Activated effector memory CD4-positive, alpha-beta T cell treated with anti-CD3 and anti-CD28 coated beads, Interleukin-2, amount 50 U/mL, for 16 hours (primary cell): Measurements from ENCODE around the gene FES.
A peak's percentile ranks its signal among the peaks of the same experiment; 100 is the strongest.
"Not testable (repeated sequence)": the region's sequence is repeated elsewhere in the genome, so short reads cannot be mapped to it uniquely, and the experiment has no call there.

Source experiments
- DNase-seq: peaks from one replicate; pipeline ENCODE4 v3.0.0-alpha.2; 2020

Gene FES

DNA sequence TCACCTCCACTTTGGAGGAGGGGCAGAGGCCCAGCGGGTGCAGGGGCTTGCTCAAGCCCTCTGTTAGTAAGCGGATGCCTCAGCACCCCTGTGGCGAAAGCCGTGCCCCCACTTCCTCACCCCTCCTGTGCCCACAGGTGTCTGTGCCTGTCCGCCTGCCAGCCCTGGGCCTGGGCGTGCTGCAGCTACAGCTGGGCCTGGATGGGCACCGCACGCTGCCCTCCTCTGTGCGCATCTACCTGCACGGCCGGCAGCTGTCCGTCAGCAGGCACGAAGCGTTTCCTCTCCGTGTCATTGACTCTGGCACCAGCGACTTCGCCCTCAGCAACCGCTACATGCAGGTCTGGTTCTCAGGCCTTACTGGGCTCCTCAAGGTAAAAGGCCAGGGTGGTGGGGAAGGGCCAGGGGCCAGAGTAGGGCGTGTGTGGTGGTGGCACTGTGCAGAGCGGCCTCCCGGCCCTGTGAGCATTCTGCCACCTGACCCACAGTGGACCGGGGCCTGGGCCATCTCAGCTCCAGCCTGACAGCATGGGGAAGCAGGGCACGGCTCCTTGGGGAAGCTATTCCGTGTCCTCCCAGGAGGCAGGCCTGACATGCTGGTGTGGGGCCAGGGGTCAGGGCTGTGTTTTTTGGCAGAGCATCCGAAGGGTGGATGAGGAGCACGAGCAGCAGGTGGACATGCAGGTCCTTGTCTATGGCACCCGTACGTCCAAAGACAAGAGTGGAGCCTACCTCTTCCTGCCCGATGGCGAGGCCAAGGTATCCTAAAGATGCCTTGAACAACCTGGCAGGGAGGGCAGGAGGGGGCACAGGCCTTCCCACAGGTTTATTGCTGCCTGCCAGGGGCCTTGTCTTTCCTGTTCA is 27.8 kb downstream of the FES start:
- DNase-seq: no peak

DNA sequence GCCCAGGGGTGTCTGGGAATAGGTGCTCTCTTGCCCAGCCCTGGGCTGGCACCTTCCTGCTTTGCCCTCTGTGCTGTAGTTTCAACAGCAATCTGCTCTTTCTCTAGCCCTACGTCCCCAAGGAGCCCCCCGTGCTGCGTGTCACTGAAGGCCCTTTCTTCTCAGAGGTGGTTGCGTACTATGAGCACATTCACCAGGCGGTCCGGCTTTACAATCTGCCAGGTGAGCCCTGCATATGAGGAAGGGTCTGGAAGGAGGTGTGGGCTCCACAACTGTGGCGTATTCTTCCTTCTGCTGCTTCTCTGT is 28.4 kb downstream of the FES start:
- DNase-seq: no peak

- no peak for DNase-seq
Measured at GRCh38 chr15:90913398-90913944, 29.2 kb downstream of the FES start.

DNA sequence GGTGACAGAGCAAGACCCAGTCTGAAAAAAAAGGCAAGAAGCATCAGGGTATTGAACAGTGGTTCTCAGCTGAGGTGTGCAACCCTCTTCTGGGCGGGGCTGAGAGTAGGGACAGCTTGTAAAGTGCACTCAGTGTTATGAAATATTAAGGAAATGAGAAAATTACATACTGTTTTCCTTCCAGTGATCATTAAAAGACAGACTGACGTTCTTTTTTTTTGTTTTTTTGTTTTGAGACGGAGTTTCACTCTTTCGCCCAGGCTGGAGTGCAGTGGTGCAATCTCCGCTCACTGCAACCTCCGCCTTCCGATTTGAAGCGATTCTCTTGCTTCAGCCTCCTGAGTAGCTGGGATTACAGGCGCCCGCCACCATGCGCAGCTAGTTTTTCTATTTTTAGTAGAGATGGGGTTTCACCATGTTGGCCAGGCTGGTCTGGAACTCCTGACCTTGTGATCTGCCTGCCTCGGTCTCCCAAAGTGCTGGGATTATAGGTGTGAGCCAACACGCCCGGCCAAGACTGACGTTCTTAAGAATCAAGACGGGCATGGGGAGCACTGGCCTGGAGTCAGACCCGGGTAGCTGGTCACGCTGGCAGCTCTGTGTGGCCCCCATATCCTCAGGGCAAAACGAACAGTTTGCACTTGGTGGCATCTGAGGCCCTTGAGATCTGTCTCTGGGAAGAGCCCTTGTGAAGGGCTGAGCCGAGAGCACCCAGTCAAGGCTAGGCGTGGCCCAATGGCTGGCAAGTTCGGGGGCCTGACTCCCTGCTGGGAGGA is 30.2 kb downstream of the FES start:
- no peak for DNase-seq

- DNase-seq: no peak
Measured at GRCh38 chr15:90915216-90915807, 31.0 kb downstream of the FES start.

DNA sequence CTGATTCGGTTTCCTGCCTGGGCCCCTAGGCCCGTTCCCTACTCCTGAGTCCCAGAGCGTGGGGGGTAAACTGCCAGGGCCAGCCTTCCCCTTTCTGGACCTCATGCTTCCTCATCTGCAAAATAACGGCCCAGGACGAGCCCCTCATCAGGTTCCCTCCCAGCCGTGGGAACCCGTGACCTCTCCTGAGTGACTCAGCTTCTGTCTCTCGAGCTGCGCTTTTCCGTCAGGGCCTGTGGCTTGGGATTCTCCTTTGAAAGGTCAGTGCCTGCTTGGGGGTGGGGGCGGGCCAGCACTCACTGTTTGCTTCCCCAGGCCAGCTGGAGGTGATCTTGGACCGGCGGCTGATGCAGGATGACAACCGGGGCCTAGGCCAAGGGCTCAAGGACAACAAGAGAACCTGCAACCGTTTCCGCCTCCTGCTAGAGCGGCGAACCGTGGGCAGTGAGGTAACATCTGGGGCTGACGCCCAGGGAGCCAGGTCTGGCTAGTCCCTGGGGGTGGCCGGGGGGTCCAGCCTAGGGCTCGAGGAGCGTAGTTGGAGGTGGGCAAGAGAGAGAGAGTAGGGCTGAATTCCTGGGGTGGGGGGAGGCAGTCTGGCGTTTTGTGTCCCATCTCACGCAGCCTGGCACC is 31.6 kb downstream of the FES start:
- DNase-seq: no peak

GRCh38 chr15:90916461-90916860 is 32.2 kb downstream of the FES start:
- DNase-seq: no peak

GRCh38 chr15:90917569-90917968 is 33.3 kb downstream of the FES start:
- no peak for DNase-seq

DNA sequence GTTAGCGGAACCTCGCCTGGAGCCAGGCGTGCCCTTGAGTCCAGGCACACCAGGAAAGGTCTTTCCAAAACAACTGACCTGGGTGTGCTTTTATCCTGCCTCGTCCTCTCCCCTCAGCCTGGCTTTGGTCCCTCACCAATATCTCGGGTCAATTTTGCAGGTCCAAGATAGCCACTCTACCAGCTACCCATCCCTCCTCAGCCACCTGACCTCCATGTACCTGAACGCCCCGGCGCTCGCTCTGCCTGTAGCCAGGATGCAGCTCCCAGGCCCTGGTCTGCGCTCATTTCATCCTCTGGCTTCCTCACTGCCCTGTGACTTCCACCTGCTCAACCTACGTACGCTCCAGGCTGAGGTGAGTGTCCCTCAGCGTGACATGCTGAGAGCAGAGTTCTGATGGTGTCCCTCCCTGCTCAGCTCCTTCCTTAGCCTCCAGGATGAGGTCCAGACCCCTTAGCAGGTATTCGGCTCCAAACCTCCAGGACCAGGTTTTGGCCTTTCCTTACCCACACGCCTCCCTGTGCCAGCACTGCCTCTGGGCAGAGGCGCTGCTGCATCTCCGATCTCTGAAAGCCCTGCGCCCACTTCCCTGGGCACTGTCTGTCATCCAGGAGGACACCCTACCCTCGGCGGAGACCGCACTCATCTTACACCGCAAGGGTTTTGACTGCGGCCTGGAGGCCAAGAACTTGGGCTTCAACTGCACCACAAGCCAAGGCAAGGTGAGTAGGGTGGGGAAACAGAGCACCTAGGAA is 33.9 kb downstream of the FES start:
- DNase-seq: no peak

GRCh38 chr15:90918835-90919234 is 34.5 kb downstream of the FES start:
- DNase-seq: no peak

- DNase-seq: no peak
Measured at GRCh38 chr15:90921887-90922286, 37.6 kb downstream of the FES start.

DNA sequence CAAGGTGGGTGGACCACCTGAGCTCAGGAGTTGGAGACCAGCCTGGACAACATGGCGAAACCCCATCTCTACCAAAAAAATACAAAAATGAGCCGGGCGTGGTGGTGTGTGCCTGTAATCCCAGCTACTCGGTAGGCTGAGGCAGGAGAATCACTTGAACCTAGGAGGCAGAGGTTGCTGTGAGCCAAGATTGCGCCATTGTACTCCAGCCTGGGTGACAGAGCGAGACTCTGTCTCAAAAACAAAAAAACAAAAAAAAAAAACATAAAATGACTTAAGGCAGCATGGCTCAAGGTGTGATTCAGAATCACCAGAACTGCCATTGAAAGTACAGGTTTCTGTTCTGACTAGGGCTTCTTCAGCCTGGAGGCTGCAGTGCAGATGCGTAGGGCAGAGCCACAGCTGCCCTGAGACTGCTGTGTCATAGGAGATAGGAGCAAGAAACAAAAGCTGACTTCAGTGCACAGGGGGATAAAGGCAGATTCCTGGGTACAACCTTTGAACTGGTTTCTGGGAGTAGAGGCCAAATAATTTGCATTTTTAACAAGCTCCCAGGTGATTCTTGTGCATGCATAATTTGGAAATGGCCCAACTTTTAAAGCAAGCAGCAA is 38.5 kb downstream of the FES start:
- not testable (repeated sequence) for DNase-seq

- no peak for DNase-seq
Measured at GRCh38 chr15:90924375-90924774, 40.1 kb downstream of the FES start.

- not testable (repeated sequence) for DNase-seq
Measured at GRCh38 chr15:90926766-90927165, 42.5 kb downstream of the FES start.

GRCh38 chr15:90928106-90928505 is 43.8 kb downstream of the FES start:
- not testable (repeated sequence) for DNase-seq

- DNase-seq: no peak
Measured at GRCh38 chr15:90929246-90930019, 45.1 kb downstream of the FES start.

- no peak for DNase-seq
Measured at GRCh38 chr15:90930861-90931574, 46.7 kb downstream of the FES start.

DNA sequence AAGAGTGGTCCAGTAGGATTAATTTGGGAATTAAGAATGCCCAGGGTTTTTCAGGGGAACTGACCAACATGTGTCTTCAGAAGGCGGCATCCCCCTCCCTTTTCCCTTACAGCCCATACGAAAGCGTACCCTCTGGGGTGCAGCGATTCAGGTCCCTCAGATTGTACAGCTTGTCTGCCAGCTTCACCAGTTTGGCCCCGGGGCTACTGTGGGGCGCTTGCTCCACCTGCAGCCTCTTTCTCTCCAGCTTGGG is 47.2 kb downstream of the FES start:
- no peak for DNase-seq

DNA sequence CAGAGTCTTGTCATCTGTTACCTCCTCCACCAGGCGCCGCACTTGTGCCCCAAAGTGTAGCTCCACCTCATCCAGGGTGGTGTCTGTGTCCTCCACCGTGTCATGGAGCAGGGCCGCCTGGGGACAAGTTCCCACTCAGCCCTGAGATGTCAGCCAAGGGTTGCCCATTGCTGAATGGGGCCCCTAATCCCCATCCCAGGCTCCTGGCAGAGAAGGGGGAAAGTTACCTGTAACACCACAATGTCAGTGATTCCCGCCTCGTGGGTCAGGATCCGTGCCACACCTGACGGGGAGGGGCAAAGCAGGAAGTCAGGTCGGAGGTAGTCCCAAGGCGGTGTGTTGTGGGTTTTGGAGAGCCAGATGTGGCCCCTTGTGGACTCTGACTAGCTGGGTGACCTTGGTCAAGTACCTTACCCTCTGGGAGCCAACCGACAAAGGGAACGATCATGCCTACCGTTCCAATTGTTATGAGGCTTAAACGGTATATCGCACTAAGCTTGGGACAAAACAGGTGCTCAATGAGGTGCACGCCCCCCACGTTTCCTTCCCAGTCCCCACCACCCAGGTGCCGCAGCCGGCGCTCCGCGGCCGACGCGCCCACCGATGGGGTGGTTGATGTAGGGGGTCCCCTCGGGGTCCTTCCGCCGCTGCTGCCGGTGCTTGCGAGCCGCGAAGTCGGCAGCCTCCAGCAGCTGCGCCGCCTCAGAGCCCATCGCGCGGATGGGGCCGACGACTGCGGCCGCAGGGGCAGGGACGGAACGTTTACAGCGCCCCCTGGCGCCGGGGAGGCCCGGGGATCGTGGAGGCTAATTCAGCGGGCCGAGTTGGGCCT is 47.7 kb downstream of the FES start, which contains the start of gene HDDC3:
Gene HDDC3 (minus strand): TSS at position 722 of the 832 bp plus-strand sequence. CDS start 9 bp downstream, at position 713.
- DNase-seq: peak; percentile 97

GRCh38 chr15:90932660-90932991 is 48.3 kb downstream of the FES start:
- DNase-seq: no peak
